ENCODE results near the gene SOX18.

SOX18 gene

DNA sequence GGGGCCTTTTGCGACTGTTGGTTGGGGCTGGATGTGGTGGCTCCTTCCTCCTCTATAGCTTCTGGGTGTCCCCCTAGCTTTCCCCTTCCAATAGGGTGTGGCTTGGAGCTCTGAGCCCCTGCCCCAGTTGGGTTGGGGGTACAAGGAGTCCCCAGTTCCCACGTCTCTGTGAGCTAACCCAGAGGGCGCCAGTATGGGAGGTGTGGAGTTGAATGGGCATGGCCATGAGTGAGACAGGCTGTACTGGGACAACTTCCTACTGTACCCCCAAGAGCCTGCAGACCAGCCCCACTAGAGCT lies 12.3 kb downstream of the SOX18 start:
- no peak for DNase-seq

- DNase-seq, result peak; percentile 41
Measured at GRCh38 chr20:64036346-64037198, 12.9 kb downstream of the SOX18 start.

DNA sequence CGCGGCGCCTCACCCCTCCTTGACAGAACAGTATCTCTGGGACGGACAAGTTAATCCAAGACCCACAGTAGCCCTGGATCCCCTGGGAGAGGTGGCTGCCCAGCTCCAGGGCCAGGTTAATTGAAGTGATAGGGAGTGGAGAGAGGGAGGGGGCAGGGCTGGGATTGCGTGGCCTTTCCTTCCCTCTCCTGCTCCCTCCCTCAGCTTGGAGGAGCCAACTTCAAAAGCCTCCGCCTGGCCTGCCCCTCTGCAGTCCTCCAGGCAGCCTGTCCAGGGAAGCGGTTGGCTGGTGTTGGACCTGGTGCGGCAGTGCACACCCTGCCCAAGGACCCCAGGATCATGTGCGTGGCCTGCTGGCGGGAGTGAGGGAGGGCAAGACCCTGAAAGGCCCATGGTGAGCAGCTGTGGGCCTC lies 13.5 kb downstream of the SOX18 start, which contains the start of gene C20orf204:
C20orf204 (plus strand) TSS at position 250 of the 413 bp plus-strand sequence; CDS start at position 392, 142 bp downstream.
- DNase-seq, result no peak

DNA sequence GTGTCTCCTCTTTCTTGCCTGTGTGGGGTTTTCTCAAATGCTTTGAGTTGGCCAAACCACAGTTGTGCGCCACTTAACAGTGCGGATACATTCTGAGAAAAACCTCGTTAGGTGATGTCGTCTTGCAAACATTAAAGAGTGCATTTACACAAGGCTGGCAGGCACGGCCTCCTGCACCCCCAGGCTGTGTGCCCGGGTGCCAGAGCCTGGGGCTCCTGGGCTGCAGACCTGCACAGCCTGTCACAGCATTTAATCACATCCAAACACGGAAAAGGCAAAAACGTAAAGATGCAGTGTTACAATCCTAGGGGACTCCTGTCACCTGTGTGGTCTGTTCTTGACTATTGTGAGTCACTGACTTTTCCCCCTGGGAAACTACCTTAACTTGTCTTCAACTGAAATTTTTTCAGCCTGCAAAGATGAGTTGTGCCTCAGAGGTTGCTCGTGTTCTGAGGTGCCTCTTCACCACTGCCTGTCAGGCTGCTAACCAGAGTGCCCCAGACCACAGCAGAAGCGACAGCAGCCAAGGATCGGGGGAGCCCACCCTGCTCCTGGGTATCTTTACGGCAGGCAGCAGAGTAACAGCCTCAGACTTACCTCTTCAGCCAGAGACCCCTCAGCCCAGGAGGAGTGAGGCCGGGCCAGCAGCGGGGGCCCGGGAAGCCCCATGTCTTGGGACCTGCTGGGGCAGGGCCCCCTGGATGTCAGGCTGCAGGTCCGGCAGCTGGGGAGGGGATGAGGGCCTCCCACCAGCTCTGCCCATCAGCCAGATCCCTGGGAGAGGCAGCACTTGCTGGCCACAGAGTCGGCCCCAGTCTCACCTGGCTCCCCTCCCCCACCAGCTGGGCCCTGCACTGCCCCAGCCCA lies 14.1 kb downstream of the SOX18 start:
- DNase-seq, result peak; percentile 79

GRCh38 chr20:64033981-64034493 lies 15.4 kb downstream of the SOX18 start:
- DNase-seq, result no peak

GRCh38 chr20:64032706-64033624 lies 16.5 kb downstream of the SOX18 start:
- no peak for DNase-seq

DNA sequence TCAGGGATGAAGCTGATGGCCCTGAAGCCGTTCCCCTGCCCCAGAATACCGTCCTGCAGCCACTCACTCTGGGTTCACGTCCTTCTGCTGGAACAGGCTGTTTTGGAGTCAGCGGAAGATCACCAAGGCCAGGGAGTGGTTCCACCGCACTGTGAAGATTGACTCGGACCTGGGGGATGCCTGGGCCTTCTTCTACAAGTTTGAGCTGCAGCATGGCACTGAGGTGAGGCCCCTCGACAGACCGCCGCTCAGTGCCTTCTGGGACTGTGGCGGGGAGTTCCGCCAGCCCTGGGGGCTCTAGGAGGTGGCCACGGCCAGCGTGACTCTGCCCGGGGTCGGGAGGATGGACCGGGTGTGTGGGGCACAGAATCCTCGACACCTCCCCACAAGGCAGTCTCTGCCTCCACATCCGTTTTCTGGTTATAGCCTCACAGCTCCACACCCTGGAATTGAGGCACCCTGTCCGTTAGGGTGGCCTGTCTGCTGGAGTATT lies 17.6 kb downstream of the SOX18 start:
- DNase-seq, result no peak

DNA sequence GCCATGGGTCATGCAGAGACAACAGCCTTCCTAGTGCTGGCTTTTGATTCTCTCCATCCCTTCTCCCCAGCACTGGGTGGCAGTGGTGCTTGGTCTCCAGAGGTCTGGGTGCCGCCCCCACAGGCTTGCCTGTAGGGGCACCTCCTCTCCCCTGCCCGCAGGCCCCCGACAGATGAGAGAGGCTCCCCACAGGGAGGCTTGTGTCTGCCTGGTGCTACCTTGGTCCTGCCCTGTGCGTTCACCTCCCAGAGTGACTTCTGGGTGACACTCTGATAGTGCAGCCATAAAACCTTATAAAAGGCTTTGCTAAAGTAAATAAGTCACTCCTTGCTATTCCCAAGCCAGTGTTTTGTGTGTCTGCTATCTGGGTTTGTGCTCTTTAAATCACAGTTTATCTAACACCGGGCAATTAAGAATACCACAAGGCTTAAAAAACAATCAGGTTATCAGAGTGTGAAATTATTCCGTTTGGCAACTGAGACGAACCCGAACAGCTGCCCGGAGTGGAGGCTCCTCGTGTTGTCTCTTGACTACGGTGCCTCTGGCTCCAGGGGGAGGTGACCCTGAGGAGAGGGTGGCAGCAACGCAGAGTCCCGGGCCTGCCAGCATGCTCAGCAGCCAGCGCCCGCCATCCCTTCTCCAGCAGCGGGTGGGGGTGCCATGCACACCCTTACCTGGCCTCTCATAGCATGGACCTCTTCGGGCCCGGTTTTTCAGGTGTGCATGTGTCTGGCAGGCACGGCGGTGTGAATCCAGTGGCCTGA lies 18.9 kb downstream of the SOX18 start:
- DNase-seq, result no peak

DNA sequence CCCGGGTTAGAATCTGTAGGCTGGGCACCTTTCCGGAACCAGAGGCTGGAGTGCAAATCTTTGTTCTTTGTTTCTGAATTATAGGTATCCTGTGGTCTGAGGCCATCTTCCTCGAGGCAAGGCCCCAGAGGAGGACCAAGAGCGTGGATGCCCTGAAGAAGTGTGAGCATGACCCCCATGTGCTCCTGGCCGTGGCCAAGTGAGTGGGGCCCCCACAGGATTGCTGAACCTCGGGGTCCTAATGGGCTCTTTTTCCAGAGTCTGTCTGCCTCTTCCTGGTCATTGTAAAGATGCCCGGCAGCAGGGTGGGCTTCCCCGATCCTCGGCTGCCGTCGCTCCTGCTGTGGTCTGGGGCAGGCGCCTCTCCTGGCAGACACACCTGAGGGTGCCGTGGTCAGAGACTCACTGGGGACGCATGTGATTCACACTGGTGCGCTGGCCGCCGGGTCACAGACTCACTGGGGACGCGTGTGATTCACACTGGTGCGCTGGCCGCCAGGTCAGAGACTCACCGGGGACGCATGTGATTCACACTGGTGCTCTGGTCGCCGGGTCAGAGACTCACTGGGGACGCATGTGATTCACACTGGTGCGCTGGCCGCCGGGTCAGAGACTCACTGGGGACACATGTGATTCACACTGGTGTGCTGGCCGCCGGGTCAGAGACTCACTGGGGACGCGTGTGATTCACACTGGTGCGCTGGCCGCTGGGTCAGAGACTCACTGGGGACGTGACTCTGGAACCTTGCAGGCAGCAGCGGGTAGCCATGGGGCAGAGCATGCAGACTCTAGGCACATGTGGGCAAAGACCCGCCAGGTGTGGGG lies 19.9 kb downstream of the SOX18 start:
- DNase-seq, result no peak

DNA sequence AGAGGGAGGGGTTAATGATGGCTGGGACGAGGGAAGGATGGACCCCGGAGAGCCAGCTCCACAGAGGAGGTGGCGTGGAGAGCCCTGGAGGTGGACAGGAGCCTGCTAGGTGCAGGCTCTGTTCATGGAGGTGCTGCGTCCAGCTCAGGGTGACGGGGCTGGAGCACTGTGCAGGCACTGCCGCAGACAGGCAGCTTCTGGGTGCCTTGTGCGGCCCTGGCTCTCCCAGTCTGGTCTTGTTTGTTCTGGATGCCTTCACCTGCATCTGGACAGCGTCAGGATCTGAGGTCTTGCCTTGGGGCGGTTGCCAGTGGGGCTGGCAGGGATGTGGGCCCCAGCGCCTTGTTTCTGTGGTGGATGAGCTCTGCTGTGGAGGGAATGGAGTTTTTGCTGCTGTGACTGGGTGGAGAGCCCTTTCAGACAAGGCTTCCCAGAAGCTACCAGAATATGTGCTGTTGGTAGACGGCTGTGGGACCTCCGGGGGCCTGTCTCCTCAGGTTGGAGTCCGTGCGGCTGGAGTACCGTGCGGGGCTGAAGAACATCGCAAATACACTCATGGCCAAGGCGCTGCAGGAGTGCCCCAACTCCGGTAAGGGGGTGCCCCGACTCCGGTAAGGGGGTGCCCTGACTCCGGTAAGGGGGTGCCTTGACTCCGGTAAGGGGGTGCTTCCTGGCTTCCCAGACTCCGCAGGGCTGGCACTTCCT lies 21.3 kb downstream of the SOX18 start:
- no peak for DNase-seq

DNA sequence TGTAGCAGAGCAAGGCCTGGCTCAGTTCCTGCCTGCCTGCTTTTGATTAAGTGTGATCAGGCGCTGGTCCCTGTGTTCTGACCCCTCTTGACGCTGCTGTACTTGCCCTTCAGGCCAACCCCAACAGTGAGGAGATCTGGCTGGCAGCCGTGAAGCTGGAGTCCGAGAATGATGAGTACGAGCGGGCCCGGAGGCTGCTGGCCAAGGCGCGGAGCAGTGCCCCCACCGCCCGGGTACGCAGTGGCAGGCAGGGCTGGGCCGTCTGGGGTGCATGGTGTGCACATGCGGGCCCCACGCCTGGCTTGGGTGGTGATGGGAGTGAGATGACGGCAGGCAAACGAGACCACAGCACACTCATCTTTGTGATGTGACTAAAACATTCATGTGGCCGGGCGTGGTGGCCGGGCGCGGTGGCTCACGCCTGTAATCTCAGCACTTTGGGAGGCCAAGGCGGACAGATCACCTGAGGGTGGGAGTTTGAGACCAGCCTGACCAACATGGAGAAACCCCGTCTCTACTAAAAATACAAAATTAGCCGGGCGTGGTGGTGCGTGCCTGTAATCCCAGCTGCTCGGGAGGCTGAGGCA lies 23.5 kb downstream of the SOX18 start:
- no peak for DNase-seq

- no peak for DNase-seq
Measured at GRCh38 chr20:64025101-64025825, 24.2 kb downstream of the SOX18 start.

- no peak for DNase-seq
Measured at GRCh38 chr20:64024141-64024990, 25.1 kb downstream of the SOX18 start.

DNA sequence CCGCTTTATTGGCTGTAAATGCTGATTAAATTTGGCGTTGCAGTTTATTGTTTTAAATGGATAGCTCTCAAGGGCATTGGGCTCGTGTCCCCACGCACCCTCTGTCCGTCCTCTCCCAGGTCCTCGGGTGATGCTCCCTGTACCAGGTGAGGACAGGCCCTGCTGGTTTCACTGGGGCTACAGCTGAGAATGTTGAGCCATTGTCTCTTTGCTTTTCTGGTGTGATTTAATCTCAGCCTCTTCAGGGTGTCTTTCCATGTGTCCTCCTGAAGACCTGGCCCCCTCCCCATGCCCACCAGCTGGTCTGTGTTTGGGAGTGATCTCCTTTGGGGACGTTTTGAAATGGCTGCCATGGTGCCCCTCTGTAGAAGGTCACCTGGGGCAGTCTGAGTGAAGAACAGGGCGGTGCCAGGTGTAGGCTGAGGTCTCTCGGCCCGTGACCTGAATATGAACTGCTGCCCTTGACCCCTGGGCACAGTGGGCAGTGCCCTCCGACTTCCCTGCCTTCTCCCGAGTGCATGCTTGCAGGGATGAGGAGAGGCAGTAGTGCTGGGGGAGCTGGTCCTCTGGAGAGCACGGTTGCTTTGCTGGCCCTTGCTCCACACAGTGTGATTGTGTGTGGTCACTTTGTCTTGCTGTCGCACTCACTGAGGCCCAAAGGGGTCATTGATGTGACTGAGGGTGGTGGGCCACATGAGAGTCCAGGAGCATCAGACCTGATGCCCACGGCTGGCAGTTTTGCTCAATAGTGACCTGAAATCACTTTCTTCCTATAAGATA lies 25.9 kb downstream of the SOX18 start:
- no peak for DNase-seq

DNA sequence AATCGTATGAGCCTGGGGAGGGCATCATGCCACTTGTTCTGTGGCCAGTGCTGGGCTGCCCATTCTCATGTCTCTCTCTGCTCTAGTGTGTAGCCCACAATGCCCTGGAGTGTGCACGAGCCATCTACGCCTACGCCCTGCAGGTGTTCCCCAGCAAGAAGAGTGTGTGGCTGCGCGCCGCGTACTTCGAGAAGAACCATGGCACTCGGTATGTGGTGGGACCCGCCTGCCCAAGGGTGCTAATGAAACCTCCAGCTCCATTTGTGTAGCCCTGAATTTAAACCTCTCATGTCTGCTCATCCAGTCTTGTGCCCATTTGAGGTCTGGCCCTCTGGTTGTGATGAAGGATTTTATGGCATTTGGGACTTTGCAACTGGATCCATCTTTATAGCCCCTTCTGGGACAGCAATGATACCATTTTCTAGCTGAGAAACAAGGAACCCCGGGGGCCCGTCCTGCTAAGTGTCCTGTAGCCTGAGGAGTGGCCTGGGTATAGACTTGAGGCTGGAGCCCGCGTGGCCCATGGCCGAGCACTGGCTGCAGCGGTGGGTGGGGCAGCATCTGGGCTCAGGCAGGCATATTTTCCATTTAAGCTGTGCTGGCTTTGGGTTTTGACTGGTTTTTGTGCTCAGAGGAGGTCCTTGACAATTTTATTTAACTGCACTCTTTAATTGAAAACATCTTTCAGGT lies 26.6 kb downstream of the SOX18 start:
- no peak for DNase-seq
